Measurements from ENCODE around the gene SMAD4.

Gene SMAD4

DNA sequence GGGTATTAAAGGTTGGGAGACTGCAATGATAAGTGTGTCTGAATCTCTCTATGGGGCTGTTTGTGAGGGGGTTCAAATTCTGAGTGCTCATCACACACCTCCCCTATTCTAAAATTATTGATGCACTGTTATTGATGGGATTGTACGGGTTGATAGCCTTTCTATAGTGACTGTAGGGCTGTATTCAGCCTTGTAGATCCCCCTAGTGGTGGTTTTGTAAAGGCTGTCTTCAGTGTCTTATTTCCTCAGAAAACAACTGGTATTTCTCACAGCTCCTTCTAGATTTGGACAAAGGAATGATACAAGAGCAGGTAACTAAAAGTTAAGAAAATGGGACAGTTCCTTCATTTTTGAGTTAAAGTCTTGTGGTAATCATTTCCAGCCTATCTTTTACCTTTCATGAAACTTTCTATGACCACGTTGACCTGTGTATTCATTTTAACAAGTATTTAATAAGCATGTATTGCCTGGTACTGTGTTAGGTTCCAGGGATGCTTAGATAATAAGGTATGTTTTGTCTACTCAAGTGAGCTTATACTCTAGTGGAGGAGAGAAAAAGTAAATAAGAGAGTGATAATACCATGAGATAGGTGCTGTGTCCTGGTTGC lies 21.2 kb downstream of the SMAD4 start:
- Histone ChIP-seq H3K79me2 (ENCODE audit: insufficient read depth, low read length) (peaks cover 74% of the 10 kb centered on the region), H3K27me3 (ENCODE audit: insufficient read depth, low read length, poor library complexity) (no peaks in the 10 kb centered on the region)
- TF ChIP-seq EZH2 (IDR thresholded peaks at IDR 0.05; ENCODE audit: borderline replicate concordance, low read depth, low read length, severe bottlenecking), result no peak
- TF ChIP-seq, protein P1, sequence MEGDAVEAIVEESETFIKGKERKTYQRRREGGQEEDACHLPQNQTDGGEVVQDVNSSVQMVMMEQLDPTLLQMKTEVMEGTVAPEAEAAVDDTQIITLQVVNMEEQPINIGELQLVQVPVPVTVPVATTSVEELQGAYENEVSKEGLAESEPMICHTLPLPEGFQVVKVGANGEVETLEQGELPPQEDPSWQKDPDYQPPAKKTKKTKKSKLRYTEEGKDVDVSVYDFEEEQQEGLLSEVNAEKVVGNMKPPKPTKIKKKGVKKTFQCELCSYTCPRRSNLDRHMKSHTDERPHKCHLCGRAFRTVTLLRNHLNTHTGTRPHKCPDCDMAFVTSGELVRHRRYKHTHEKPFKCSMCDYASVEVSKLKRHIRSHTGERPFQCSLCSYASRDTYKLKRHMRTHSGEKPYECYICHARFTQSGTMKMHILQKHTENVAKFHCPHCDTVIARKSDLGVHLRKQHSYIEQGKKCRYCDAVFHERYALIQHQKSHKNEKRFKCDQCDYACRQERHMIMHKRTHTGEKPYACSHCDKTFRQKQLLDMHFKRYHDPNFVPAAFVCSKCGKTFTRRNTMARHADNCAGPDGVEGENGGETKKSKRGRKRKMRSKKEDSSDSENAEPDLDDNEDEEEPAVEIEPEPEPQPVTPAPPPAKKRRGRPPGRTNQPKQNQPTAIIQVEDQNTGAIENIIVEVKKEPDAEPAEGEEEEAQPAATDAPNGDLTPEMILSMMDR (IDR thresholded peaks at IDR 0.05; ENCODE audit: borderline replicate concordance, extremely low read depth, low read length, poor library complexity, severe bottlenecking), result peak; percentile 83

DNA sequence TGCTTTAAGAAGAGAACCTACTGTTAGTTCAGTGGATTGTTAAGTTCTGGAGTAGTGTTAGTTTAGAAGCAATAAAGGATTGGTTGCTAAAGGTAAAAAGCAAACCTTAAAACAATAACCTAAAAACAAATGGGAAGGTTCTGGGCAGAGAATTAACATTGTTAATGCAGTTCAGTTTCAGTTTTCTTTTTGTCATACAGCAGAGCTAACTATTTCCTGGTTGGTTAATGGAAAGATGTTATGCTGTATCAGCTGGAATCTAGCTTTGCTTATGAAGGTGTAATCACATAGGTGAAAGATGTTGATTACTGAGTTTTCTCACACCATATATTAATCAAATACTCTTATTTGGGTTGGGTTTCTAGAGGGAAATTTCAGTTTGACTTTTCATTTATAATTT lies 23.8 kb downstream of the SMAD4 start:
- Histone ChIP-seq H2AFZ (ENCODE audit: low read depth, low read length) (no peak overlapping the region), H3K4me3 (ENCODE audit: low read depth in 1 of 2, low read length in 2 of 2) (no peak overlapping the region), H3K27me3 (ENCODE audit: insufficient read depth, low read length, poor library complexity) (no peaks in the 10 kb centered on the region), H3K36me3 (ENCODE audit: insufficient read depth, low read length) (peaks cover 78% of the 10 kb centered on the region), H3K79me2 (ENCODE audit: insufficient read depth, low read length) (peaks cover 61% of the 10 kb centered on the region), H3K9me3 (ENCODE audit: insufficient read depth, low read length, severe bottlenecking) (no peaks in the 10 kb centered on the region), H3K4me2 (ENCODE audit: insufficient read depth, low read length) (no peak overlapping the region), H3K27ac (ENCODE audit: low read length) (no peak overlapping the region), H3K9ac (ENCODE audit: low read depth, low read length) (no peak overlapping the region), H4K20me1 (ENCODE audit: insufficient read depth, low read length) (peaks cover 9% of the 10 kb centered on the region; the same call in 1 of the 2 replicates), H3K4me1 (ENCODE audit: insufficient read depth, low read length) (no peaks in the 10 kb centered on the region)
- DNase-seq, result no peak
- ATAC-seq (ENCODE audit: insufficient read depth, low read depth), result no peak
- TF ChIP-seq, protein P1 (IDR thresholded peaks at IDR 0.05; ENCODE audit: borderline replicate concordance, extremely low read depth, low read length, poor library complexity, severe bottlenecking), result no peak
- no peak for TF ChIP-seq EZH2 (IDR thresholded peaks at IDR 0.05; ENCODE audit: borderline replicate concordance, low read depth, low read length, severe bottlenecking)

More for the DNA sequence above, 21.2 kb downstream of the SMAD4 start:
- no peak overlapping the region for H2AFZ ChIP-seq (ENCODE audit: low read depth, low read length)
- no peak overlapping the region for H3K27ac ChIP-seq (ENCODE audit: low read length)
- H3K4me3 ChIP-seq (ENCODE audit: low read depth in 1 of 2, low read length in 2 of 2), result no peak overlapping the region
- peaks cover 24% of the 10 kb centered on the region for H4K20me1 ChIP-seq (ENCODE audit: insufficient read depth, low read length)
- H3K4me2 ChIP-seq (ENCODE audit: insufficient read depth, low read length), result no peak overlapping the region
- no peak for DNase-seq
- H3K36me3 ChIP-seq (ENCODE audit: insufficient read depth, low read length), result peaks cover 80% of the 10 kb centered on the region
- no peaks in the 10 kb centered on the region for H3K4me1 ChIP-seq (ENCODE audit: insufficient read depth, low read length)
- peak; percentile 97 for ATAC-seq (ENCODE audit: insufficient read depth, low read depth)
- H3K9ac ChIP-seq (ENCODE audit: low read depth, low read length), result no peak overlapping the region
- H3K9me3 ChIP-seq (ENCODE audit: insufficient read depth, low read length, severe bottlenecking), result no peaks in the 10 kb centered on the region

DNA sequence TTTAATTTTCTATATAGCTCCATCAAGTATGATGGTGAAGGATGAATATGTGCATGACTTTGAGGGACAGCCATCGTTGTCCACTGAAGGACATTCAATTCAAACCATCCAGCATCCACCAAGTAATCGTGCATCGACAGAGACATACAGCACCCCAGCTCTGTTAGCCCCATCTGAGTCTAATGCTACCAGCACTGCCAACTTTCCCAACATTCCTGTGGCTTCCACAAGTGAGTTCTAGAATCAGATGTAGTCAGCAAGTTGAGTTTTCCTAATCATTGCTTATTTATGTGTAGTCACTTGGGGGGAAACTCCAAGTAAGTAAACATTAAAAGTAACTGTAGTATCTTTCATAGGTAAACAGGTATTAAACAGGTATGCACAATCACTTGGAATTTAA lies 24.8 kb downstream of the SMAD4 start:
- peaks cover 9% of the 10 kb centered on the region; the same call in 1 of the 2 replicates for H4K20me1 ChIP-seq (ENCODE audit: insufficient read depth, low read length)
- no peak for DNase-seq
- no peak overlapping the region for H3K4me2 ChIP-seq (ENCODE audit: insufficient read depth, low read length)
- peaks cover 83% of the 10 kb centered on the region for H3K36me3 ChIP-seq (ENCODE audit: insufficient read depth, low read length)
- peaks cover 53% of the 10 kb centered on the region for H3K79me2 ChIP-seq (ENCODE audit: insufficient read depth, low read length)
- H3K9ac ChIP-seq (ENCODE audit: low read depth, low read length), result no peak overlapping the region
- no peaks in the 10 kb centered on the region for H3K9me3 ChIP-seq (ENCODE audit: insufficient read depth, low read length, severe bottlenecking)
- ATAC-seq (ENCODE audit: insufficient read depth, low read depth), result no peak
- no peaks in the 10 kb centered on the region for H3K27me3 ChIP-seq (ENCODE audit: insufficient read depth, low read length, poor library complexity)
- H3K4me1 ChIP-seq (ENCODE audit: insufficient read depth, low read length), result no peaks in the 10 kb centered on the region
- TF ChIP-seq, protein P1 (IDR thresholded peaks at IDR 0.05; ENCODE audit: borderline replicate concordance, extremely low read depth, low read length, poor library complexity, severe bottlenecking), result no peak
- TF ChIP-seq EZH2 (IDR thresholded peaks at IDR 0.05; ENCODE audit: borderline replicate concordance, low read depth, low read length, severe bottlenecking), result no peak
- no peak overlapping the region for H2AFZ ChIP-seq (ENCODE audit: low read depth, low read length)
- no peak overlapping the region for H3K4me3 ChIP-seq (ENCODE audit: low read depth in 1 of 2, low read length in 2 of 2)
- H3K27ac ChIP-seq (ENCODE audit: low read length), result no peak overlapping the region
